Right lobe of liver (tissue), 4 donors: ENCODE measurements around the gene HDAC11.

Experiments
- POLR2A ChIP-seq: fragments of 450-650 bp; IDR thresholded peaks from one replicate; pipeline ENCODE4 v1.6.1; 2017; ENCODE audit warnings: antibody characterized with exemption, mild to moderate bottlenecking
- TF ChIP-seq, protein P1 (sequence below), 4 donors: fragments of 200-600 bp in 3 of 4; fragments of 450-650 bp in 1 of 4; IDR thresholded peaks; one replicate each; pipeline versions ENCODE4 v1.5.1 to v1.8.0; 2016 to 2022; ENCODE audit warnings: antibody characterized with exemption in 4 of 4, mild to moderate bottlenecking in 2 of 4
- donor health status: DM: no; HTN: no; CAD: no.
- donor health status: DM: no; HTN: no; CAD: no.
- donor health status: DM: no; HTN: yes; CAD: no.

DNA sequence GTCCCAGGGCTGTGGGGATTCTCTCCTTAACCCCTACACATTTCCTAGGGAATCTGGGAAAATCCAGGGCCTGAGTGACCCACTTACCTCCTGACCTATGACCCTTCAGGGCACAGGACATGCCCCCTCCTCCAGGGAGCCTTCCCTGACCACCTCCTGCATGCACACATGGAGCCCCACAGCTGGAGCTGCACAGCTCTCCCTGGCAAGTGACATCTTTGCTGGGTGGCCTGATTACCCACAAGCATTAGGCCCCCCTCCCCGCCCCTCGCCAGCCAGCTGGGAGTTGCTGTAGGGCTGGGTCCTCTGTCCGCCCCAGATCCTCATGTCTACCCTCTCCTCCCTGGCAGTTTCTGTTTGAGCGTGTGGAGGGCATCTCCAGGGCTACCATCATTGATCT lies 21.4 kb downstream of the HDAC11 start:
- TF ChIP-seq, protein P1, sequence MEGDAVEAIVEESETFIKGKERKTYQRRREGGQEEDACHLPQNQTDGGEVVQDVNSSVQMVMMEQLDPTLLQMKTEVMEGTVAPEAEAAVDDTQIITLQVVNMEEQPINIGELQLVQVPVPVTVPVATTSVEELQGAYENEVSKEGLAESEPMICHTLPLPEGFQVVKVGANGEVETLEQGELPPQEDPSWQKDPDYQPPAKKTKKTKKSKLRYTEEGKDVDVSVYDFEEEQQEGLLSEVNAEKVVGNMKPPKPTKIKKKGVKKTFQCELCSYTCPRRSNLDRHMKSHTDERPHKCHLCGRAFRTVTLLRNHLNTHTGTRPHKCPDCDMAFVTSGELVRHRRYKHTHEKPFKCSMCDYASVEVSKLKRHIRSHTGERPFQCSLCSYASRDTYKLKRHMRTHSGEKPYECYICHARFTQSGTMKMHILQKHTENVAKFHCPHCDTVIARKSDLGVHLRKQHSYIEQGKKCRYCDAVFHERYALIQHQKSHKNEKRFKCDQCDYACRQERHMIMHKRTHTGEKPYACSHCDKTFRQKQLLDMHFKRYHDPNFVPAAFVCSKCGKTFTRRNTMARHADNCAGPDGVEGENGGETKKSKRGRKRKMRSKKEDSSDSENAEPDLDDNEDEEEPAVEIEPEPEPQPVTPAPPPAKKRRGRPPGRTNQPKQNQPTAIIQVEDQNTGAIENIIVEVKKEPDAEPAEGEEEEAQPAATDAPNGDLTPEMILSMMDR (IDR thresholded peaks at IDR 0.05), result no peak
- no peak for TF ChIP-seq POLR2A
